OCI-LY3 (cell line): ENCODE results near the gene SLC25A43.

ENCODE experiments used
- H2AFZ ChIP-seq: fragments of 200-600, 300-600 bp; shearing (Covaris generic); 2 replicates; pipeline ENCODE4 v1.6.0; 2014; ENCODE audit warnings: antibody characterized with exemption, low read depth, low read length
- H3K27ac ChIP-seq: fragments of 200-600, 300-600 bp; sonication (generic); 2 replicates; pipeline ENCODE4 v1.5.1; 2014; ENCODE audit warnings: mild to moderate bottlenecking, low read length, moderate library complexity, mixed read lengths
- H3K27me3 ChIP-seq: fragments of 200-600, 300-600 bp; sonication (generic); 2 replicates; pipeline ENCODE4 v1.6.1; 2014; ENCODE audit warnings: low read depth, low read length, mixed read lengths
- H3K36me3 ChIP-seq: fragments of 200-600, 300-600 bp; sonication (generic); replicated peaks from 2 replicates; pipeline ENCODE3; 2014; ENCODE audit warnings: low read depth, low read length, mixed read lengths
- H3K4me1 ChIP-seq: fragments of 300-600, 200-600 bp; sonication (generic); 2 replicates; pipeline ENCODE4 v1.6.1; 2014; ENCODE audit warnings: low read length, mixed read lengths
- H3K4me2 ChIP-seq: fragments of 200-600, 300-600 bp; sonication (generic); 2 replicates; pipeline ENCODE4 v1.6.1; 2014; ENCODE audit warnings: low read length, mixed read lengths
- H3K4me3 ChIP-seq: fragments of 300-600, 200-600 bp; sonication (generic); 2 replicates; pipeline ENCODE4 v1.5.1; 2014; ENCODE audit warnings: antibody characterized with exemption, mild to moderate bottlenecking, low read length, moderate library complexity
- H3K79me2 ChIP-seq: fragments of 300-600, 200-600 bp; shearing (Covaris generic); 2 replicates; pipeline ENCODE4 v1.6.1; 2014; ENCODE audit warnings: mild to moderate bottlenecking, low read length, mixed read lengths
- H3K9ac ChIP-seq: fragments of 300-600, 200-600 bp; shearing (Covaris generic); 2 replicates; pipeline ENCODE4 v1.6.0; 2014; ENCODE audit warnings: mild to moderate bottlenecking, low read length, moderate library complexity
- H3K9me3 ChIP-seq: fragments of 200-600, 300-600 bp; shearing (Covaris generic); 2 replicates; pipeline ENCODE4 v1.6.1; 2014; ENCODE audit warnings: low read length, mixed read lengths; ENCODE audit not compliant: insufficient read depth
- H4K20me1 ChIP-seq: fragments of 200-600, 300-600 bp; sonication (generic); 2 replicates; pipeline ENCODE4 v1.6.1; 2016; ENCODE audit warnings: low read length, mixed read lengths; ENCODE audit not compliant: insufficient read depth
- CTCF ChIP-seq: fragments of 200-600, 300-600 bp; sonication (generic); IDR thresholded peaks from 2 replicates; pipeline ENCODE4 v1.5.1; 2014; ENCODE audit warnings: antibody characterized with exemption, low read length, low read depth
- EZH2phosphoT487 ChIP-seq: fragments of 200-600 bp; shearing (Covaris generic); IDR thresholded peaks from 2 replicates; pipeline ENCODE4 v1.6.1; 2018; ENCODE audit warnings: antibody characterized with exemption, mixed run types, low read depth

SLC25A43 gene

GRCh38 chrX:119401569-119401968, 2.4 kb downstream of the SLC25A43 start:
- H3K79me2 ChIP-seq, result peaks cover 25% of the 10 kb centered on the region
- no peaks in the 10 kb centered on the region for H3K9me3 ChIP-seq

GRCh38 chrX:119402588-119402987, 3.5 kb downstream of the SLC25A43 start:
- peaks cover 15% of the 10 kb centered on the region for H3K4me1 ChIP-seq
- peaks cover 5% of the 10 kb centered on the region for H3K36me3 ChIP-seq
- H3K79me2 ChIP-seq, result peaks cover 25% of the 10 kb centered on the region
- H2AFZ ChIP-seq, result no peak overlapping the region
- H3K4me2 ChIP-seq, result no peak overlapping the region
- no peak overlapping the region for H3K9ac ChIP-seq
- 0 out of 2 replicates have a peak, but pooled peaks cover 7% of the 10 kb centered on the region for H4K20me1 ChIP-seq
- H3K4me3 ChIP-seq, result no peak overlapping the region
- H3K9me3 ChIP-seq, result no peaks in the 10 kb centered on the region
- no peak for TF ChIP-seq EZH2phosphoT487
- no peak for TF ChIP-seq CTCF
- H3K27me3 ChIP-seq, result no peaks in the 10 kb centered on the region
- H3K27ac ChIP-seq, result no peak overlapping the region

More at GRCh38 chrX:119401569-119401968, 2.4 kb downstream of the SLC25A43 start:
- Histone ChIP-seq H3K27me3 (no peaks in the 10 kb centered on the region), H3K27ac (no peak overlapping the region), H2AFZ (no peak overlapping the region), H3K4me3 (no peak overlapping the region), H4K20me1 (0 out of 2 replicates have a peak, but pooled peaks cover 7% of the 10 kb centered on the region), H3K4me2 (no peak overlapping the region), H3K36me3 (peaks cover under 1% of the 10 kb centered on the region), H3K9ac (no peak overlapping the region), H3K4me1 (peaks cover 15% of the 10 kb centered on the region)
- TF ChIP-seq EZH2phosphoT487 (no peak), CTCF (no peak)

GRCh38 chrX:119406776-119407175, 7.6 kb downstream of the SLC25A43 start:
- Histone ChIP-seq H2AFZ (no peak overlapping the region), H3K27me3 (no peaks in the 10 kb centered on the region), H3K9ac (no peak overlapping the region), H3K79me2 (peaks cover 3% of the 10 kb centered on the region), H3K4me3 (no peak overlapping the region), H3K27ac (no peak overlapping the region), H3K36me3 (peaks cover 5% of the 10 kb centered on the region), H4K20me1 (no peaks in the 10 kb centered on the region), H3K4me1 (no peaks in the 10 kb centered on the region), H3K9me3 (no peaks in the 10 kb centered on the region), H3K4me2 (no peak overlapping the region)
- no peak for TF ChIP-seq EZH2phosphoT487

- Histone ChIP-seq H3K4me3 (no peak overlapping the region), H2AFZ (no peak overlapping the region)
Measured at GRCh38 chrX:119407681-119408080, 8.5 kb downstream of the SLC25A43 start.

More at GRCh38 chrX:119407681-119408080, 8.5 kb downstream of the SLC25A43 start:
- no peak overlapping the region for H3K9ac ChIP-seq
- H3K9me3 ChIP-seq, result no peaks in the 10 kb centered on the region
- no peaks in the 10 kb centered on the region for H3K4me1 ChIP-seq
- no peak for TF ChIP-seq CTCF
- no peak for TF ChIP-seq EZH2phosphoT487
- no peaks in the 10 kb centered on the region for H4K20me1 ChIP-seq
- peaks cover 5% of the 10 kb centered on the region for H3K36me3 ChIP-seq
- no peaks in the 10 kb centered on the region for H3K27me3 ChIP-seq
- no peaks in the 10 kb centered on the region; the same call in none of the 2 replicates for H3K79me2 ChIP-seq
- no peak overlapping the region for H3K27ac ChIP-seq
- no peak overlapping the region for H3K4me2 ChIP-seq
